Activated naive CD4-positive, alpha-beta T cell (primary cell): Measurements from ENCODE around the gene NME1.

Source experiments
- DNase-seq, 4 experiments: peaks; one replicate each; lab custom pipeline; 2025; lab: John Stamatoyannopoulos, UW

The NME1 gene

GRCh38 chr17:51189628-51190027, 36.3 kb downstream of the NME1 start:
- DNase-seq, result no peak

- no peak for DNase-seq
Observed at GRCh38 chr17:51191895-51192294, 38.5 kb downstream of the NME1 start.

- no peak for DNase-seq
Observed at GRCh38 chr17:51197754-51198153, 44.4 kb downstream of the NME1 start.

GRCh38 chr17:51200295-51200694, 46.9 kb downstream of the NME1 start:
- no peak for DNase-seq

GRCh38 chr17:51200846-51201245, 47.5 kb downstream of the NME1 start:
- no peak for DNase-seq

- no peak for DNase-seq
Observed at GRCh38 chr17:51203838-51204237, 50.5 kb downstream of the NME1 start.
